ENCODE data around the gene DAZAP1.
A peak's percentile ranks its signal among the peaks of the same experiment; 100 is the strongest.
"Not testable (repeated sequence)": the region's sequence is repeated elsewhere in the genome, so short reads cannot be mapped to it uniquely, and the experiment has no call there.

The DAZAP1 gene

GRCh38 chr19:1473085-1473851, 65.9 kb downstream of the DAZAP1 start:
- Histone ChIP-seq H3K27me3 (ENCODE audit: control insufficient read depth in 1 of 2, insufficient read depth in 2 of 2, low read length in 2 of 2) (peaks cover 37 to 46% of the 10 kb centered on the region in 2 donors), H3K4me3 (ENCODE audit: low read length in 2 of 2) (no peak overlapping the region), H3K27ac (ENCODE audit: low read length) (no peak overlapping the region), H3K9ac (ENCODE audit: low read length in 2 of 2) (no peak overlapping the region), H3K9me3 (ENCODE audit: control insufficient read depth in 2 of 2, low read length in 2 of 2) (no peaks in the 10 kb centered on the region), H3K36me3 (ENCODE audit: control insufficient read depth in 2 of 2, insufficient read depth in 2 of 2, low read length in 2 of 2) (peaks cover 4% of the 10 kb centered on the region in 2 donors), H3K4me1 (ENCODE audit: control insufficient read depth, insufficient read depth, low read length) (peaks cover 45% of the 10 kb centered on the region)

- H3K4me1 ChIP-seq (ENCODE audit: control insufficient read depth, insufficient read depth, low read length) = peaks cover 43% of the 10 kb centered on the region
- H3K27me3 ChIP-seq (ENCODE audit: control insufficient read depth in 1 of 2, insufficient read depth in 2 of 2, low read length in 2 of 2) = peaks cover 34 to 41% of the 10 kb centered on the region in 2 donors
- no peak overlapping the region for H3K9ac ChIP-seq (ENCODE audit: low read length in 2 of 2)
- no peak overlapping the region for H3K4me3 ChIP-seq (ENCODE audit: low read length in 2 of 2)
- H3K27ac ChIP-seq (ENCODE audit: low read length) = no peak overlapping the region
- H3K36me3 ChIP-seq (ENCODE audit: control insufficient read depth in 2 of 2, insufficient read depth in 2 of 2, low read length in 2 of 2) = peaks cover 4% of the 10 kb centered on the region in 2 donors
- no peaks in the 10 kb centered on the region for H3K9me3 ChIP-seq (ENCODE audit: control insufficient read depth in 2 of 2, low read length in 2 of 2)
Observed at GRCh38 chr19:1474011-1474764, 66.8 kb downstream of the DAZAP1 start.

- Histone ChIP-seq H3K27ac (ENCODE audit: low read length) (no peak overlapping the region), H3K4me1 (ENCODE audit: control insufficient read depth, insufficient read depth, low read length) (peaks cover 45% of the 10 kb centered on the region)
Observed at GRCh38 chr19:1474765-1475351, 67.5 kb downstream of the DAZAP1 start.

DNA sequence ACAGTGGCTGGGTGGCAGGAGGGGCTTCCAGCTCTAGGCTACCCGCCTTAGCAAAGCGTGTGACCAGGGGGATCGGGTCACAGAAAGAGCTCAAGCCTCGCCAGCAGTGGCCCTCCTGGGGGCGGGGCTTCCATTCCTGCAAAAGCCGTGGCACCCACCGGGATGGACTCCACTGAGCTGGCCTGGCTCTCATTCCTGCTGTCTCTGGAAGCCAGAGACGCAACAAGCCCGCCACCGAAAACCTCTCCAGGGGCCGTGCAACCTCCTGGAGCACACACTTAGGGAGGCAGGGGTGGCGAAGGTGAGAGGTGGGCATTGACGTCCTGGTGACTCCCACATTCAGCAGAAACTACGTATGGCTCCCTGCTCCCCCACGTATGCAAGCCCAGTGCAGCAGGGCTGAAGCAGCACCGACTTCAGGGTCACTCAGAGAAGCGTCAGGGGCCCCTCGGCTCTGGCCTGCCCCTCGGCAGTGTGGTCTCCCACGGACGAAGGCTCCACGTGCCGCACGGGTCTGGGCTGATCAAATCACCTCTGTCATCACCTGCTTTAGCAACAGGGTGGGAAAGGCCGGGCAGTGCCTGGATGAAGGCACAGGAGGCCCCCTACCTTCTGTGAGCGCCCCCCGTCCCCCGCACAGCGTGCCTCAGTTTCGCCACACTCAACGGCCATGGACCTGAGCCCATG, 68.5 kb downstream of the DAZAP1 start:
- Histone ChIP-seq H3K4me3 (ENCODE audit: low read length in 2 of 2) (no peak overlapping the region), H3K36me3 (ENCODE audit: control insufficient read depth in 2 of 2, insufficient read depth in 2 of 2, low read length in 2 of 2) (peaks cover 4% of the 10 kb centered on the region in 2 donors), H3K27ac (ENCODE audit: low read length) (no peak overlapping the region), H3K9ac (ENCODE audit: low read length in 2 of 2) (no peak overlapping the region), H3K4me1 (ENCODE audit: control insufficient read depth, insufficient read depth, low read length) (peaks cover 35% of the 10 kb centered on the region), H3K27me3 (ENCODE audit: control insufficient read depth in 1 of 2, insufficient read depth in 2 of 2, low read length in 2 of 2) (peaks cover 27% of the 10 kb centered on the region in 2 donors), H3K9me3 (ENCODE audit: control insufficient read depth in 2 of 2, low read length in 2 of 2) (no peaks in the 10 kb centered on the region)

More at GRCh38 chr19:1474765-1475351, 67.5 kb downstream of the DAZAP1 start:
- Histone ChIP-seq H3K27me3 (ENCODE audit: control insufficient read depth in 1 of 2, insufficient read depth in 2 of 2, low read length in 2 of 2) (peaks cover 33 to 37% of the 10 kb centered on the region in 2 donors), H3K36me3 (ENCODE audit: control insufficient read depth in 2 of 2, insufficient read depth in 2 of 2, low read length in 2 of 2) (peaks cover 4% of the 10 kb centered on the region in 2 donors), H3K4me3 (ENCODE audit: low read length in 2 of 2) (no peak overlapping the region), H3K9ac (ENCODE audit: low read length in 2 of 2) (no peak overlapping the region), H3K9me3 (ENCODE audit: control insufficient read depth in 2 of 2, low read length in 2 of 2) (no peaks in the 10 kb centered on the region)

DNA sequence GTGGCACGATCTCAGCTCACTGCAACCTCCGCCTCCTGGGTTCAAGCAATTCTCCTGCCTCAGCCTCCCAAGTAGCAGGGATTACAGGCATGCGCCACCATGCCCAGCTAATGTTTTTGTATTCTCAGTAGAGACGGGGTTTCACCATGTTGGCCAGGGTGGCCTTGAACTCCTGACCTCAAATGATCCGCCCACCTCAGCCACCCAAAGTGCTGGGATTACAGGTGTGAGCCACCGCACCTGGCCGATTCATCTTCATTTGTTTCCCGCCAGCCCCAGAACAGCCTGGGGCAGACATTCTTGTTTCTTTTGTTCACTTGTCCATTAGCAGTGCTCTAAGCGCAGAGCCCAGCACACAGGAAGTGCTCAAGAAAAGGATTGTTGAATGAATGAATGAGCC, 69.7 kb downstream of the DAZAP1 start:
- H3K36me3 ChIP-seq (ENCODE audit: control insufficient read depth in 2 of 2, insufficient read depth in 2 of 2, low read length in 2 of 2); H3K9me3 ChIP-seq (ENCODE audit: control insufficient read depth in 2 of 2, low read length in 2 of 2); H3K9ac ChIP-seq (ENCODE audit: low read length in 2 of 2); H3K4me3 ChIP-seq (ENCODE audit: low read length in 2 of 2); H3K27ac ChIP-seq (ENCODE audit: low read length): not testable (repeated sequence)
- Histone ChIP-seq H3K4me1 (ENCODE audit: control insufficient read depth, insufficient read depth, low read length) (peaks cover 23% of the 10 kb centered on the region), H3K27me3 (ENCODE audit: control insufficient read depth in 1 of 2, insufficient read depth in 2 of 2, low read length in 2 of 2) (peaks cover 15% of the 10 kb centered on the region in 2 donors)

DNA sequence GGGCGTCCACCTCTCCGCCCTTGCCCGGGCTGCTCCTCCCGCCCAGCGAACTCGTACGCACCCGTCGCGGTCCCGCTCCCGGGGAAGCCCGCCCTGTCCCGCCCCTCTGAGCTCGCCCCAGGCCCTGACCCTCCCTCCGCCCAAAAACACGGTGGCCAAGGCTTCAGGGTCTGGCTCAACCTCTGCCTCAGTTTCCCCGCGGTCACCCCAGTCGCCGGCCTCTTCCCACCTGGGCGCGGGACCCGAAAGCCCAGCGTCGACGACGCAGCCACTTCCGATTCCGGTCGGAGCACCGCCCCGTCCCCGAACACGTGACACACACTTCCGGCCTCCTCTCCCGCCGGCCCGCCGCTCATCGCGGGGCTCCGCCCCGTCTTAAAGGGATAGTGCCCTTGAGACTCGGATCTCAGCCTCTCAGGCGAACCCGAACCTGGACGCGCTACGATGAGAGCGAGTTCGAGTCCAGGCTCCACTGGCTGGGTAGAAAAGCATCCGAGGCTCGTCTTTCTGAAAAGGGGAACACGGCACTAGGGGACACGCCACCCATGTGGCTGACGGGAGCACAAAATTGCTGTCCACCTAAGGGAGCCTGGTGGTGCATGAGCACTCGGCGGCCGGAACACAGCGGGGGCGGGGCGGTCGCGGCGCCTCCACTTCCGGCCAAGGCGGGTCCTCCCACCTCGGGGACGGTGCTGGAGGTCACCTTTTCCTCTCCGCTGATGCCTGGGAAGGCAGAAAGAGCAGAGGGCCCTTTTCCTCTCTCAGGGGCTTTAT, 71.7 kb downstream of the DAZAP1 start, which contains the start of gene C19orf25:
C19orf25 (minus strand) TSS at position 282 of the 774 bp plus-strand sequence. CDS start 312 bp downstream, outside the sequence.
- H3K9ac ChIP-seq (ENCODE audit: low read length in 2 of 2) = peak within 1 kb of the TSS; percentile 55 to 64
- H3K27ac ChIP-seq (ENCODE audit: low read length) = peak within 1 kb of the TSS; percentile 37
- no peaks in the 10 kb centered on the region for H3K9me3 ChIP-seq (ENCODE audit: control insufficient read depth in 2 of 2, low read length in 2 of 2)
- peaks cover 4% of the 10 kb centered on the region in 2 donors for H3K36me3 ChIP-seq (ENCODE audit: control insufficient read depth in 2 of 2, insufficient read depth in 2 of 2, low read length in 2 of 2)
- H3K27me3 ChIP-seq (ENCODE audit: control insufficient read depth in 1 of 2, insufficient read depth in 2 of 2, low read length in 2 of 2) = no peaks in the 10 kb centered on the region
- peak within 1 kb of the TSS; percentile 88 to 90 for H3K4me3 ChIP-seq (ENCODE audit: low read length in 2 of 2)
- H3K4me1 ChIP-seq (ENCODE audit: control insufficient read depth, insufficient read depth, low read length) = peaks cover 18% of the 10 kb centered on the region

DNA sequence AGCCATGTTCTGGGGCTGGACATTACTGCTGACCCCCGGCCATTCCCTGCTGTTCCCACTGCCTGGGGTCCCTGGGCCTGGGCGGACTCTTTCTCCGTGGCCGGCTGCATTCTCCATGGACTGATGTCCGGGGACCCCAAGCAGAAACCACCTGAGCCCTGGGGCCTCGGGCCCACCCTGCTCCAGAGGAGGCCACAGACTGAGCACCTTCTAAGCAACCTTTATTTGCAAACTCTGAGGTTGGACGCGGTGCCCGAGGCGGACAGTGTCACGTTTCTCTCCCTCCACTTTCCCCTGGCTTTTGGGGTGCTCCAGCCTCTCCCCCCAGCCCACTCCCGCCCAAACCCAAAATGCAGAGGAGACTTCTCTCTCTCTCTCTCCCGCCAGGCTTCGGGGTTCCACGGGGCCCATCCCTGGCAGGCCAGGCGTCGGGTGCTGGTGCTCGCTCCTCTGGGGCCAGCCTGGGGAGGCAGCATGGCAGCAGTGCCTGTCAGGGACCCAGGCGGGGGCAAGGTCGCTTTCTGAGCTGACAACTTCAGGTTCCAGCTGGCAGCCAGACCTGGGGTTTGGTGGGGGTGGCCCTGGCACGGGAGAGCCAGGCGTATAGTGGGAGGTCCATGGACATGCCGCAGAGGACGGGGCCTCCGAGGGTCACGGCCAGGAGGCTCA, 74.0 kb downstream of the DAZAP1 start:
- Histone ChIP-seq H3K36me3 (ENCODE audit: control insufficient read depth in 2 of 2, insufficient read depth in 2 of 2, low read length in 2 of 2) (peaks cover 0 to 3% of the 10 kb centered on the region in 2 donors), H3K9me3 (ENCODE audit: control insufficient read depth in 2 of 2, low read length in 2 of 2) (no peaks in the 10 kb centered on the region), H3K27me3 (ENCODE audit: control insufficient read depth in 1 of 2, insufficient read depth in 2 of 2, low read length in 2 of 2) (no peaks in the 10 kb centered on the region), H3K4me3 (ENCODE audit: low read length in 2 of 2) (no peak overlapping the region), H3K27ac (ENCODE audit: low read length) (no peak overlapping the region), H3K9ac (ENCODE audit: low read length in 2 of 2) (no peak overlapping the region), H3K4me1 (ENCODE audit: control insufficient read depth, insufficient read depth, low read length) (peaks cover 18% of the 10 kb centered on the region)

DNA sequence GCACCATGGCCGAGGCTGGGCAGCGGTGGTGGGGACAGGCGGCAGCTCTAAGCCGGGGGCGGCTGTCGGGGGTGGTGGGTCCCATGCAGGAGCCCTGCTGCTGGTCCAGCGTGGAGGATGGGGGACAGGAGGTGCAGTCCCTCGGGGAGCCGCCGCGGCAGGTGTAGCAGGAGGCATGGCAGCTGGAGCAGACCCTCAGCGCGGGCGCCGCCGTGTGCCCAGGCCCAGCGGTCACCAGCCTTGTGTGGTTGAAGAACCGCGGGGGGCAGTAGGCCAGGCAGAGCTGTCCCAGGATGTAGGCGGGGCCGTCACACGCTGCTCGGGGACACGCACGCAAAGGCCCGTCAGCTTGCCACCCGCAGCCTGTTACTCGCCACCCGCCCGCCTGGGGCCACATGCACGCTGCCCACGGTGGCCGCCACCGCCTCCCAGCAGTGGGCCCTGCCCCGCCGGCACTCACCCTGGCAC, 74.5 kb downstream of the DAZAP1 start:
- H3K36me3 ChIP-seq (ENCODE audit: control insufficient read depth in 2 of 2, insufficient read depth in 2 of 2, low read length in 2 of 2) = no peaks in the 10 kb centered on the region
- no peaks in the 10 kb centered on the region for H3K27me3 ChIP-seq (ENCODE audit: control insufficient read depth in 1 of 2, insufficient read depth in 2 of 2, low read length in 2 of 2)
- no peaks in the 10 kb centered on the region for H3K9me3 ChIP-seq (ENCODE audit: control insufficient read depth in 2 of 2, low read length in 2 of 2)
- H3K4me3 ChIP-seq (ENCODE audit: low read length in 2 of 2) = no peak overlapping the region
- peaks cover 18% of the 10 kb centered on the region for H3K4me1 ChIP-seq (ENCODE audit: control insufficient read depth, insufficient read depth, low read length)
- H3K9ac ChIP-seq (ENCODE audit: low read length in 2 of 2) = no peak overlapping the region
- H3K27ac ChIP-seq (ENCODE audit: low read length) = no peak overlapping the region

- Histone ChIP-seq H3K4me3 (ENCODE audit: low read length in 2 of 2) (no peak overlapping the region), H3K9me3 (ENCODE audit: control insufficient read depth in 2 of 2, low read length in 2 of 2) (no peaks in the 10 kb centered on the region), H3K36me3 (ENCODE audit: control insufficient read depth in 2 of 2, insufficient read depth in 2 of 2, low read length in 2 of 2) (no peaks in the 10 kb centered on the region), H3K27me3 (ENCODE audit: control insufficient read depth in 1 of 2, insufficient read depth in 2 of 2, low read length in 2 of 2) (no peaks in the 10 kb centered on the region), H3K4me1 (ENCODE audit: control insufficient read depth, insufficient read depth, low read length) (peaks cover 15% of the 10 kb centered on the region), H3K27ac (ENCODE audit: low read length) (no peak overlapping the region), H3K9ac (ENCODE audit: low read length in 2 of 2) (no peak overlapping the region)
Observed at GRCh38 chr19:1482361-1483130, 75.2 kb downstream of the DAZAP1 start.

Data from stomach smooth muscle (tissue), 2 donors.